Measurements from ENCODE around the gene KPNA2.

GRCh38 chr17:68087851-68088250, 52.3 kb downstream of the KPNA2 start:
- TF ChIP-seq CTCF (IDR thresholded peaks at IDR 0.05; ENCODE audit: low read length): no peak
- TF ChIP-seq EZH2 (IDR thresholded peaks at IDR 0.05; ENCODE audit: borderline replicate concordance, low read length): no peak
